GM19455 (cell line): ENCODE data around the gene ACOT12.
"Not testable (repeated sequence)": the region's sequence is repeated elsewhere in the genome, so short reads cannot be mapped to it uniquely, and the experiment has no call there.

Experiments used
- ATAC-seq: cut with Tn5 transposase; IDR thresholded peaks from one replicate; pipeline ENCODE4 v1.9.1; 2021; ENCODE audit not compliant: unreplicated experiment

ACOT12 gene

GRCh38 chr5:81393783-81394718 lies at the start of gene ACOT12:
Gene ACOT12 (minus strand): TSS chr5:81394134. CDS start chr5:81394114, 20 bp downstream.
- no peak for ATAC-seq

DNA sequence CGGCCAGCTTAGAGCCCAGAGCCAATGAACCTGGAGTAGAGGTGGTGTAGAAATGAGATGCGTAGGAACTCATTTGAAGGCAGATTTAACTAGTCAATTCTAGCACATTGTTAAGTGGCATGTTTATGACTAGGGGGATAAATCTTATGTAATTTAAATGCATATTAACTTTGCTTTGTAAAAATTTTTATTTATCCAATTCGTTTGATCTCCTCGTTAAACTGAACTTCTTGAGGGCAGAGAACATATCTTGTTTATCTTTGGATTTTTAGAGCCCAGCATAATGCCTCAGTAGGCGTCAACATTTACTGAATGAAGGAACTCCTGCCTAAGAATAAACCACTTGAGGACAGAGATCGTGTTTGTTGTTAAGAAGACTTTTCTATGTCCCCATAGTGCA lies 41.1 kb upstream of the ACOT12 start:
- no peak for ATAC-seq

DNA sequence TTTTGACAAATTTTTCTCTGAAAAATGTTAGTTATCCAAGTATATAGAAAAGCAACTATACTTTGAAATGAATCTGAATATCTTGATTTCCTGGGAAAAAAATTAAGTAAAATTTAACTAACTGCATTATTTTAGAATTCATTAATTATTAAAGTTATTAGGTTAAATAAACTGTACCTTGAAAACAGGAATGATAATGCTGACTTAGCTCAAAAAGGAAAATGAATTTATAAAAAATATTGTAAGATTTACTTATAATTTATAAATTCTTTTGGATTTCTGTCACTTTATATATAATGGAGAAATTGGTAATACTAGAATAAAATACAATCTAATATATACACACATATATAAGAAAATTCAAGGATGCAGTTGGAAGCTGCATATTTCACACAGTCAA lies 36.1 kb upstream of the ACOT12 start:
- ATAC-seq, result no peak

GRCh38 chr5:81429363-81429762 lies 35.4 kb upstream of the ACOT12 start:
- no peak for ATAC-seq

- no peak for ATAC-seq
Measured at GRCh38 chr5:81428861-81429260, 34.9 kb upstream of the ACOT12 start.

GRCh38 chr5:81428446-81428845 lies 34.5 kb upstream of the ACOT12 start:
- ATAC-seq, result no peak

DNA sequence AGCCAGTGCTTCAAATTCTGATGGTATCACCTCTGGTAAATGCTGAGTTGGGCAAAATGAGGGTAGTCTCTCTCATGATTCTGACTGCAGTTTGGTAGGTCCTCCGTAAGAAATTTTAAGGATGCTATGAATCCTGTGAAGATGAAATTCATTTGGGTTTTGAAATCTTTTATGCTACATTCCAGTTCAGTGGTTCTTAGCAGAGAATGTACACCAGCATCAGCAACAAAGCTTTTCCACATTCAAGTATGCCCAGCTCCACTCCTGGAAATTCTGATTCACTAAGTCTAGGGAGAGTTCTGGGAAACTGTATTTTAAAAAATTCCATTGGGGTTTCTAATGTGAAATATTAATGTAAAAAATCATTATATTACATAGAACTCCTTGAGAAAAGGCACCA lies 33.6 kb upstream of the ACOT12 start:
- ATAC-seq, result no peak

DNA sequence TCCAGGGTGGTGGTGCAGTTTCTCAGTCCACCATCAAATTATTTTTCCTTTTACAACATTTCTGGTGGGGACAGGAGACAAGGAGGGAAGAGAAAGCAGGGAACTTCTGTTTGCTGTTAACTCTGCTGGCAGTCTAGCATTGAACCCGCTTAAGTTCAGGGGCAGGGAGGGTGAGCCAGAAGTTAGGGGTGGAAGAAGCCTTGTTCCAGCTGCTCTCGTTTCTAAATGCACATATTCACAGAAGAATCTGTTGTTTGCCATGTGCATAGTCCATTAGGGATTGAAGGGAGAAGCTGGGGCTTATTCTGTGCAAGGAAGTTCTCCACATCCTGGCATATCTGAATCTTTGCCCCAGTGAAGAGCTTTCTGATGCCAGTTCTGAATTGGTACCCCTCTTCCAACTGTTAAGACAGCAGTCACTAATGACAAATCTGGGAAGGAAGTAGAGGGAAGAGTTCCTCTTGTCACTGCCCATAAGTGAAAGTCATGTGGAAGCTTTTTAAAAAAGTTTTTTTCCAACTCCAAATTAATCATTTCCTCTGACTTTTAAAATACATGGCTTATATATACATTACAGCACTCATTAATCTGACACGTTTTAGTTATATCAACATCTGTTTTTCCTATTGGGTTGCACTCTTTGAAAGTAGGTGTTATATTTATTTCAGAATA lies 32.6 kb upstream of the ACOT12 start:
- ATAC-seq, result no peak

- peak; percentile 53 for ATAC-seq
Measured at GRCh38 chr5:81425569-81425968, 31.6 kb upstream of the ACOT12 start.

DNA sequence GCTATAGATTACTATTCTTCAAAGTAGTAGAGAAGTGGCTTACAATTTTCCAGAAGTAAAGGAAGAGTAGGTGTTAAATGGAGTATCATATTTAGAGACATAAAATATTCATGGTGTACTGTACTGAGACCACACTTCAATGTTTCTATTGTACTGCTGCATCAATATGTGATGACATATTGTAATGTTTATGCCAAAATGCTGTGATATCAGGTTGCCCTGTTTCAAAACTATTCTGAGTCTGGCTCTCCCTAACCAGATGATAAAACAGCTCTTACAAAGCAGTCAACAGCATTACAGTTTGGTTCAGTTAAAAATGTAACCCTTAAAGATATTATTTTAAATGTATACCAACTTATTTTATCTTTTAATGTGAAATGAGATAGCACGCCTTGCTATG lies 30.8 kb upstream of the ACOT12 start:
- ATAC-seq, result no peak

DNA sequence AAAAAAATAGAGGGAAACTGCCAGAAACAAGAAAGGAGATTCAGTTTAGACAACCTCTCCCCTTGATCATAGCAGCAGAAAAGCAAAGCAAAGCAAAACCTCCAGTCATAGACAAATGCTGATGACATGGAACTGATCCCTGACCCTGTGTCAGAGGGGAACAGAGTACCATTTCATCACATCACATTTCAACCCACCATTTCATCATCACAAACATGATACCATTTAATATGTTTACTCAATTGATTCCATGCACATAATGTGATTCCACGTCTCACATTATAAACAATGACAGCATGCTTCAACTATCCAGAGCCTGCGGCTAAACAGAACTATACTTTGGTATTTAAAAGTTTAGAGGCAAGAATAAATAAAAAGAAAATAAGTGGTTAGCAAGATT lies 28.7 kb upstream of the ACOT12 start:
- no peak for ATAC-seq

- ATAC-seq, result no peak
Measured at GRCh38 chr5:81420039-81420667, 26.2 kb upstream of the ACOT12 start.

DNA sequence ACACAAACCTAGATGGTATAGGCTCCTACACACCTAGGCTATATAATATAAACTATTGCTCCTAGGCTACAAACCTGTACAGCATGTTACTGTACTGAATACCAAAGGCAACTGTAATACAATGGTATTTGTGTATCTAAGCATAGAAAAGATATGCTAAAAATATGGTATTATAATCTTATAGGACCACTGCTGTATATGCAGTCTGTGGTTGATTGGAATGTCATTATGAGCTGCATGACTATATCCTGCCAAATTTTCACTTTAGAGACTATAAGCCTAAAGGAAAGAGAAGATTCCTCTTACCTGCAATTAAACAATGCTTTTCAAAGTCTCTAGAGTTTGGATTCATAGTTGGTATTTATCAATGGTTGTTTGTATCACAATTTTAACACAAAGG lies 24.7 kb upstream of the ACOT12 start:
- ATAC-seq, result no peak

DNA sequence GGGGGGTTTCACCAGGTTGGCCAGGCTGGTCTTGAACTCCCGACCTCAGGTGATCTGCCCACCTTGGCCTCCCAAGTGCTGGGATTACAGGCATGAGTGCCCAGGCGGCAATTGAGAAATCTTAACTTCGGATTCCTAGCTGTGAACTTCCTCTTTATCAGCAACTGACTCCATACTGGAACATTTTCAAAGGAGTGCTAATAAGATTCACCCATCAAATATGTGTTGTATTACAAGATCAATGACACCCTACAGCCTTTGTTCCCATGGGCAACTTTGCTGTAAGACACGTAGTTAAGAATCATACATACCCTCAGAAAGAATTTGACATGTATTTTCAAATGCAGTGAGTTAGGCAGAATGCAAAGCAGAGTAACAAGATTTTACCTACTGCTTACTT lies 23.1 kb upstream of the ACOT12 start:
- ATAC-seq, result no peak

- ATAC-seq, result no peak
Measured at GRCh38 chr5:81409896-81410295, 16.0 kb upstream of the ACOT12 start.

- no peak for ATAC-seq
Measured at GRCh38 chr5:81409361-81409760, 15.4 kb upstream of the ACOT12 start.

GRCh38 chr5:81408496-81408895 lies 14.6 kb upstream of the ACOT12 start:
- no peak for ATAC-seq

- not testable (repeated sequence) for ATAC-seq
Measured at GRCh38 chr5:81407811-81408210, 13.9 kb upstream of the ACOT12 start.

- no peak for ATAC-seq
Measured at GRCh38 chr5:81405126-81405891, 11.4 kb upstream of the ACOT12 start.

- no peak for ATAC-seq
Measured at GRCh38 chr5:81402192-81402930, 8.4 kb upstream of the ACOT12 start.
